Stimulated activated CD8-positive, alpha-beta memory T cell treated with anti-CD3 and anti-CD28 coated beads, Interleukin-4, amount 100 ng/mL, for 1 hour (primary cell): ENCODE results near the gene KPRP.

Experiments used
- DNase-seq, 2 donors: peaks; one replicate each; pipeline ENCODE4 v3.0.0-alpha.2; 2020; ENCODE audit warnings: low read depth in 2 of 2, low spot score in 1 of 2

The KPRP gene

GRCh38 chr1:152770411-152770810, 12.6 kb downstream of the KPRP start:
- DNase-seq, result no peak

- no peak for DNase-seq
These were observed 17.1 kb downstream of the KPRP start, which contains the start of gene LCE1F for GRCh38 chr1:152774875-152775274. TSS of gene LCE1F (plus strand) at chr1:152775140. CDS start at chr1:152776372, 1,232 bp downstream.

- DNase-seq, result no peak
These were observed 18.5 kb downstream of the KPRP start for GRCh38 chr1:152776361-152776760.

- no peak for DNase-seq
These were observed 19.8 kb downstream of the KPRP start for GRCh38 chr1:152777510-152778137.

- no peak for DNase-seq
These were observed 25.3 kb downstream of the KPRP start for GRCh38 chr1:152783095-152783494.

- DNase-seq, result no peak
These were observed 28.3 kb downstream of the KPRP start, which contains the start of gene LCE1E for GRCh38 chr1:152786077-152786476. TSS of gene LCE1E (plus strand) at chr1:152786257. CDS start at chr1:152787300, 1,043 bp downstream.

GRCh38 chr1:152795686-152796085, 37.9 kb downstream of the KPRP start:
- no peak for DNase-seq

GRCh38 chr1:152796421-152796820, 38.6 kb downstream of the KPRP start, which contains the start of gene LCE1D:
TSS of gene LCE1D (plus strand) at chr1:152796721. CDS start at chr1:152797795, 1,074 bp downstream.
- DNase-seq, result no peak

GRCh38 chr1:152801333-152801732, 43.5 kb downstream of the KPRP start:
- DNase-seq, result no peak

GRCh38 chr1:152806576-152806975, 48.8 kb downstream of the KPRP start, which contains the start of gene LCE1C:
TSS of gene LCE1C (minus strand) at chr1:152806651. CDS start at chr1:152805478, 1,173 bp downstream.
- DNase-seq, result no peak

GRCh38 chr1:152811050-152811449, 53.2 kb downstream of the KPRP start:
- DNase-seq, result no peak
